Bronchial epithelial cell (primary cell): ENCODE measurements around the gene XDH. TPM values are rescaled to one million over a fixed set of nuclear protein-coding genes. Genes with fewer than 3 reads are reported as not detected.

Source experiments
- DNase-seq: peaks from one replicate; pipeline ENCODE4 v3.0.0-alpha.2; 2010; ENCODE audit warnings: low read depth
- FAIRE-seq: peaks from 2 replicates; lab custom pipeline; 2011; peaks lifted over from hg19 to GRCh38; lab: Jason Lieb, UNC
- H3K27me3 ChIP-seq: 2 replicates; pipeline ENCODE4 v1.5.1; 2011; ENCODE audit warnings: low read length; ENCODE audit not compliant: control insufficient read depth, insufficient read depth
- H3K36me3 ChIP-seq: 2 replicates; pipeline ENCODE4 v1.5.1; 2011; ENCODE audit warnings: low read length; ENCODE audit not compliant: control insufficient read depth, insufficient read depth
- H3K4me3 ChIP-seq: 2 replicates; pipeline ENCODE4 v1.5.1; 2011; ENCODE audit warnings: mild to moderate bottlenecking, low read depth, low read length, control low read depth
- CTCF ChIP-seq: IDR thresholded peaks from 2 replicates; pipeline ENCODE4 v1.5.1; 2011; ENCODE audit warnings: mild to moderate bottlenecking, moderate library complexity, low read length, control low read depth, inconsistent platforms; ENCODE audit not compliant: insufficient read depth, severe bottlenecking
- total RNA-seq: library from RNA; depleted of rRNA; stranded (reverse); fragments of >200 nt; gene quantifications from 2 replicates; pipeline ENCODE4 v1.2.1, GENCODE V29; 2014

XDH gene
- total RNA-seq, 1 donor from 2014 or later = 6.1 TPM

DNA sequence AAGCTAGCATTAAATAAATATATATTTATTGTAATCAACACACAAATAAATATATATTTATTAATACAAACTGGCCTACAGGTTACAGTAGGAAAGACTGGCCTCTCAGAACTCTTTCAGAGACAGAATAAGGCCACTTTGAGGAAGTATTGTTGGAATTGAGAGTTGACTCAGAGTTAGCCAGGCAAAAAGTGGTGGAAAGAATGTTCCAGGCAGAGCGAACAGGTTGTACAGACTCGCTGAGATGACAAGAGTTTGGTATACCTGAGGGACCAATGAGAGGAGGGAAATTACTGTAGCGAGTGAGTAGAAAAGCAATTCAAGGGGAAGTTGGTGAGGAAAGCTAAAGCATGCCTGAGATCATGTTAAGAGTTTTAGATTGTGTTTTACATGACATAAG lies 19.0 kb upstream of the XDH start:
- no peaks in the 10 kb centered on the region for H3K36me3 ChIP-seq
- DNase-seq (peak; percentile 65), FAIRE-seq (no peak)
- TF ChIP-seq CTCF = no peak
- no peak overlapping the region for H3K4me3 ChIP-seq
- no peaks in the 10 kb centered on the region for H3K27me3 ChIP-seq

- no peaks in the 10 kb centered on the region for H3K27me3 ChIP-seq
- TF ChIP-seq CTCF = no peak
- no peak for FAIRE-seq
- H3K36me3 ChIP-seq = no peaks in the 10 kb centered on the region
- peak; percentile 48 for DNase-seq
- H3K4me3 ChIP-seq = no peak overlapping the region
Measured at GRCh38 chr2:31430439-31431165, 16.1 kb upstream of the XDH start.

DNA sequence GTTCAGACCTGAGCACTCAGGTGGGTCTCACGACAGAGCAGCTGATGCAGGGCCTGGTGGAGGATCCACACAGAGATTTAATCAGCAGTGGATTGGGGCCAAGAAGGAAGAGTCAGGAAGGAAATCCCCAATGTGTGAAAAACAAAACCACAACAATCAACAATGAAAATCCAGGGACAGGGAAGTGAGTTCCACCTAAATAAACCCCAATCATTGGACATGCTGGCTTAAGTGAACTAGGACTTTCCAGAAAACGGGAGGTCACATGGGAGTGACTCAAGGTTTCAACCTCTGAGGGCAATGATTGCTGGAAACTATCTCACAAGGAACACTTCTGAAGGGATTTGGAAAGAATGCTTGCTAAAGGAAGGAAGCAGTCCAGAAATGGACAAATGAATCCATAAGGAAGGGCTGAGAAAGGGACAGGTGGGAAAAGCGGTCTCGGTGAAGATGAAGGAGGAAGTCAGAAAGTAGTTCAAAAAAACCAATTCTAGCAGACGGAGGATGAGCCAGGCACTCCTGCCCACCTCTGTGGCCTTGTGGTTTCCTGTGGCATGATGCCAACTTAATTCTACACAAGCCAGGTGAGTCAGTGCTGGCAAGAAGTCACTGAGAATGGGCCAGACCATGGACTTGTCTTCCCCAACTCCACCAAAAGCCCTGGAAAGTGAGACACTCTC lies 15.4 kb upstream of the XDH start:
- Histone ChIP-seq H3K27me3 (no peaks in the 10 kb centered on the region), H3K4me3 (no peak overlapping the region), H3K36me3 (no peaks in the 10 kb centered on the region)
- TF ChIP-seq CTCF = no peak
- FAIRE-seq (peak; percentile 40), DNase-seq (peak; percentile 95)

- DNase-seq (no peak), FAIRE-seq (peak; percentile 43)
- TF ChIP-seq CTCF = no peak
- no peak overlapping the region for H3K4me3 ChIP-seq
- H3K27me3 ChIP-seq = no peaks in the 10 kb centered on the region
- H3K36me3 ChIP-seq = no peaks in the 10 kb centered on the region
Measured at GRCh38 chr2:31429040-31429439, 14.5 kb upstream of the XDH start.

DNA sequence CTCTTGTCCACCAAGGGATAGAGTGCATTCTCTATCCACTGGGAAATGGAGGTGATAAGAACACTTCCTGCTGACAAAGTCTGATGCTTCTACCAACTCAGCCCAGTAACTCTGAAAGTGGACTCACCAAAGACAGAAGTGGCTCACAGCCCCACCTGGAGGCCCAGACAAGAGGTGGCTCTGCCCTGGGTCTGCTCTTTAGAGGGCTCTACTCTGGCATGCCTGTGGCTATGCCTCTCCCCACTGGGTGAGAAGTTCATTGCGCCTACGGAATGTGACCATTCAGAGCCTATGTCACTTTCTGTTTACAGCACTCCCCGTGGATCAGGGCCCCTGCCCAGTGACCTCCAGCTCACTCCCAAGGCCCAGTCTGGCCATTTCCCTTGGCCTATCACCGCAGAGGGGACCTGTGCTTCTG lies 13.5 kb upstream of the XDH start:
- H3K27me3 ChIP-seq = no peaks in the 10 kb centered on the region
- TF ChIP-seq CTCF = peak; percentile 58
- FAIRE-seq (no peak), DNase-seq (peak; percentile 65)
- H3K4me3 ChIP-seq = no peak overlapping the region
- H3K36me3 ChIP-seq = no peaks in the 10 kb centered on the region
